Measurements from ENCODE around the gene TRPM4. TPM values are rescaled to one million over a fixed set of nuclear protein-coding genes. Genes with fewer than 3 reads are reported as not detected.

The TRPM4 gene
- total RNA-seq, 2 donors from 2014 or later: 244 to 291 TPM

DNA sequence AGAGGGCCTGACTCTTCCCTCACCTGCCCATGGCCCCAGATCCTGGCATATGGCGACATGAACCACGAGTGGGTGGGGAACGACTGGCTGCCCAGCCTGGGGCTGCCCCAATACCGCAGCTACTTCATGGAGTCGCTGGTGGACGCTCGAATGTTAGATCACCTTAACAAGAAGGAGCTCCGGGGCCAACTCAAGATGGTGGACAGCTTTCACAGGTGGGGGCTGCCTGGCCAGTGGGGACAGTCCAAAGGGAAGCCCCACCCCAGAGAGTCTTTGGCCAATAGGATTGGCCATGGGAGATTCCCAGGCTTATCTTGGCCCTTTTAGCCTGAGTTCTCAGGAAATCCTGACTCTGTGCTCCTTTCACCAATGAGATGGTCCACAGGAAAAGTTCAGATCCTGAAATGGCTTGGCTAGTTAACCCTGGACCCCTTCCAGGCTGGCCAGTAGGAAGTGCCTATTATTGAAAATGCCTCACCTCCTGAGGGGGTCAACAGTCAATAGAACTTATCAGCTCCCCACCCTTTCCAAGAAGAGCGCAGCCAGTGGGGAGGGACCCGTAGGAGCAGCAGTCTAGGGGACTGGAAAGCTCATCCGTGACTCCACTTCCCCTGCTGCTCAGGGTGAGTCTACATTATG, 9.4 kb upstream of the TRPM4 start:
- intact Hi-C loops (cut with DNase I, micrococcal nuclease): loop anchor here in 1 of 2 donors (5.0 kb wide), 1 partner anchor 51 kb away; no protein-coding TSS in a partner anchor

DNA sequence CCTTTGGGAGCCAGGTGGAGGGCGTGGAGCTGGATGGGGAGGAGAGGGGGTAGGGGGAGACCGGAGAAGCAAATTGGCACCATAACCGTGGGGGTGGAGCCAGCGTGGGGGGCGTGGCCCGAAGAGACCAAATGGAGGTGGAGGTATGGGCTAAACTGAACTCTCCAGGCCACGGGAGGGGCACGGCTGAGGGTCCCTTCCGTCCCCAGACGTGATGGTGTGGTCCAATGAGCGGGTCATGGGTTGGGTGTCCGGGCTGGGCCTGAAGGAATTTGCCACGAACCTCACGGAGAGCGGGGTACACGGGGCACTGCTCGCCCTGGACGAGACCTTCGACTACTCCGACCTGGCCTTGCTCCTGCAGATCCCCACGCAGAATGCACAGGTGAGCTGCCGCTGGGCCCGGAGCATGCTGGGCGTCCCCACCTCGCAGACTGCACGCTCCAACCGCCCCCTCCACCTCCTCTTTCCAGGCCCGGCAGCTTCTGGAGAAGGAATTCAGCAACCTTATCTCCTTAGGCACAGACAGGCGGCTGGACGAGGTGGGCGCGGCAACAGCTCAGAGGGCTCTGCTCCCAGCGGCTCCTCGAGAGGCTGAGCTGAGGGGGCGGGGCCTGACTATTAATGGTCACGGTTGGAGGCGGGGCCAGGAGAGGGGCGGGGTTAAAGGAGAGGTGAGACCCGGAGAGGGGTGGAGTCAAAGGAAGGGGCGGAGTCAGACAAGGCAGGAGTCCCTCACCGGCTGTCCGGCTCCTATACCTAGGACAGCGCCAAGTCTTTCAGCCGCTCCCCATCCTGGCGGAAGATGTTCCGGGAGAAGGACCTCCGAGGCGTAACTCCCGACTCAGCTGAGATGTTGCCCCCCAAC, 8.6 kb upstream of the TRPM4 start:
- DNase-seq (peak; percentile 99 to 100), ATAC-seq (peak; percentile 63)
- intact Hi-C loops (cut with DNase I, micrococcal nuclease): loop anchor here in 1 of 2 donors (5.0 kb wide), 1 partner anchor 52 kb away; no protein-coding TSS in a partner anchor

More for the DNA sequence above, 9.4 kb upstream of the TRPM4 start:
- DNase-seq (no peak), ATAC-seq (no peak)

DNA sequence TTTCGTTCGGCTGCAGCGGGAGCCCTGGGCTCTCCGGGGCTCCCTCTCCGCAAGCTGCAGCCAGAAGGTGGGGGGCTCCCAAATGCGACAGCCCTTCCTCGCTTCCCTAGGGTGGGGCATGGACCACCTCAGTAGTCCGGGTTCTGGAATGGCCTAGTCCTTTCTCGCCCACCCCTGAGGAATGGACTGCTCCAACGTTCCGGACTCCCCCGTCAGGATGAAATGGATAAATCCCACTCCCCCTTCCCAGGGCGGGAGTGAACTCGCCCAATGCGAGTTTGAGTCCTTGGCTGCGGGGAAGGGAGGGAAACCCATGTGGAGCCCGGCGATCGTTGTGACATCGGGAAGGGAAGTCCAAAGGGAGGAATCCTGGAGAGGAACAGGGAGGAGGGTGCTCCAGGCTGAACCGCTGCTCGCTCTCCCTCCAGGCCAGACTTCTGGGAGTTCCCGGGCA, 7.9 kb upstream of the TRPM4 start:
- DNase-seq: peak; percentile 59 to 67
- ATAC-seq: peak; percentile 3
- intact Hi-C loops (cut with DNase I, micrococcal nuclease): loop anchor here in 1 of 2 donors (5.0 kb wide), 1 partner anchor 52 kb away; no protein-coding TSS in a partner anchor

DNA sequence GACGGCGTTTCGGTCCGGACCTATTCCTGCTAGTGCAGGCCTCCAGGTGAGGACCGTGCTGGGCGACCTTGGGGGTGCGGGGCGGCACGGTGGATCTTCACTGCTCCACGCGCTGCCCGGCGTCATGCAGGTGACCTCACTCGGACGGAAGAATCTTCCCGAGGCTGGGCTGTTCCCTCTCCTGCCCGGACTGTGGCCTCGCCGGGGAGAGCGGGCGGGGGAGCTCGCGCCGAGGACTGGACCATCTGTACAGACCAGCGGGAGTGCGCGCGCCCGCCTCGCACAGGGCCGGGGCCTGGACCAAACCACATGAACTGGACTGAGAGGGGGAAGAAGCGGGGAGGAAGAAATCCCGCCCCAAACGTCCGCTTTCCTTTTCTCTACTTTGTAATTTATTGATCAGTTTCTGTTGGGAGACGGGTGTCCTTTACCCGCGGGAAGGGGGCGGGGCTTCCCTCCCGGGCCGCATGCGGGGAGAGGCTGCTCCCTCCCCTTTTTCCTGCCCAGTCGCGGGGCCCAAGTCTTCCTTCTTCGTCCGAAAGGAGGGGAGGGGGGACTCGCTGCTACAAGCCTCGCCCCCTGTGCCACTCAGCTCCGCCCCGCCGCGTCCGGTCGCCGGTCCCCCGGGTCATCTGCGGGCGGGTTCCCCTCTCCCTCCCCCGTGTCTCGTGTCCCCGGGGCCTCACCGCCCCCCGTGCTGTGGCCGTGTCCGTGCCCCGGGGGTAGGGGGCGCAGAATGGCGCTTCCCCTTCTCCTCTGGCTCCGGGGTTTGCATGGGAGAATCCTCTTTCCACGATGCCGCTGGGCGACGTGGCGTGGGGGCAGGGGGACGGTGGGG, 7.3 kb upstream of the TRPM4 start:
- intact Hi-C loops (cut with DNase I, micrococcal nuclease): no loop called here
- DNase-seq (peak; percentile 92 to 93), ATAC-seq (peak; percentile 63)

DNA sequence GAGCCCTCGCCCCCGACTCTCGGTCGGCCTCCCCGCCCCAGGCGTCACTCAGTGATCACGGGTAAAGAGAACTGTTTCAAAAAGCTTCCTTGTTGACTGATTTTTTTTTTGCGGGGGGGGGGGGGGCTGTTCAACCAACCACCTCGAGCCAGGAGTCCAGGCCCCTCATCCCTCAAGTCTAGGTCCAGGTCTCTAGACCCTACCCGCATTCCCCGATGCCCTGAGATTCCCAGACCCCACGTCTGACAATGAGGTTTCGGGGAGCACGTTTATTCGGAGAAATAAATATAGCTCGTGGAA, 6.7 kb upstream of the TRPM4 start:
- DNase-seq: no peak
- intact Hi-C loops (cut with DNase I, micrococcal nuclease): no loop called here
- ATAC-seq: no peak

DNA sequence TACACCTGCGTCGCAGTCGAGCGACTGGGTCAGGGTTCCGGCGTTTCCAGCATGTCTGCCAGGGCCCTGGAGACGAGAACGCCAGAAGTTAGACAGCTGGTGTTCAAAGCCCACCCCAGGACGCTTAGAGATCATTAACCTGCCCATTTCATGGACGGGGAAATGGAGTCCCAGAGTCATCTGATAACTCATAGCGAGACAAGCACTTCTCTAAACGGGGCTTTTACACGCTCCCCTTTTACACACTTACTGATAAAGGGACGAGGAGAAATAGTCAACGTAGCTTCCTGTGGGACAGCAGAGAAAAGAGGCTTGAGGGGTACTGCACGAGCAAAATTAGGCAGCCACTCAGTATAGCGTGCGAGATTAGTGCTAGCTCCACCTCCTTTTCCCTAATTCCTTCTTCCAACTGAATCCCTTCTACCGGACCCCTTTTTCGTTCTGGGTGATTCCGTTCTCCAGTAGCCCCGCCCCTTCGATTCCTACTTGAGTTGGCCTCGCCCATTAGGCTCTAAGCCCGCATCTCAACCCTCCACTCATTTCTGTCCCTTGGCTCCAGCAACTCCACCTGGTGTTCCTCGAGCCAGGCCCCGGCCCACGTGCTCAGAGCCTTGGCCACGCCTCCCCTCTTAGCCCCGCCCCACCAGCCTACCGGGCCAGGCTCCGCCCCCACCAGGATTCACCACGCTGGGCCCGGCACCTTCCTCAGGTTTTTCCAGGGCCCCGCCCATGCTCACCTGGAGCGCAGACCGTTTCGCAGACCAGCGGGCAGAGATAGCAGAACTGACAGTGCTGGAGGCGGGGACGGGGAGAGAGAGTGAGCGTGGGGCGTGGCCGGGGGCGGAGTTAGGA, 6.1 kb upstream of the TRPM4 start:
- intact Hi-C loops (cut with DNase I, micrococcal nuclease): no loop called here
- peak; percentile 65 for ATAC-seq
- peak; percentile 97 to 98 for DNase-seq

DNA sequence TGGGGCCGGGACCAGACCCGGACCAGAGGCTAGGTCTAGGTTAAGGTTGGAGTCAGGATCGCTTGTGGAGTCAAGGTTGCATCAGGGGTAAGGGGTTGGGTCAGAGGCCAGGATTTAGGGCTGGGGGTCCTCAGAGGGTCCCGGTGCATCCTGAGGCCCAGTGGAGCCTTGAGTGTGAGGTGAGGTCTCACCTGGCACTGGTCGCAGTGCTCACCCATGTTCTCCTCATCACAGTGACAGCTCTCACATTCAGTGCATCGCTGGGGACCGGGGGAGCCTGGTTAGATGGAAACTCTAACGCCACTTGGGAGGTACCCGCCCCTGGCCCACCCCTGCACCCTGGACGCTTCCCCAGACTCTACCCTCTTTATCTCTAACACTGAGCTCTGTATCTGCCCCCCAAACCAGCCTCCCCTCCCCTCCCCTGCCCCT, 5.5 kb upstream of the TRPM4 start:
- intact Hi-C loops (cut with DNase I, micrococcal nuclease): no loop called here
- DNase-seq: no peak
- no peak for ATAC-seq

DNA sequence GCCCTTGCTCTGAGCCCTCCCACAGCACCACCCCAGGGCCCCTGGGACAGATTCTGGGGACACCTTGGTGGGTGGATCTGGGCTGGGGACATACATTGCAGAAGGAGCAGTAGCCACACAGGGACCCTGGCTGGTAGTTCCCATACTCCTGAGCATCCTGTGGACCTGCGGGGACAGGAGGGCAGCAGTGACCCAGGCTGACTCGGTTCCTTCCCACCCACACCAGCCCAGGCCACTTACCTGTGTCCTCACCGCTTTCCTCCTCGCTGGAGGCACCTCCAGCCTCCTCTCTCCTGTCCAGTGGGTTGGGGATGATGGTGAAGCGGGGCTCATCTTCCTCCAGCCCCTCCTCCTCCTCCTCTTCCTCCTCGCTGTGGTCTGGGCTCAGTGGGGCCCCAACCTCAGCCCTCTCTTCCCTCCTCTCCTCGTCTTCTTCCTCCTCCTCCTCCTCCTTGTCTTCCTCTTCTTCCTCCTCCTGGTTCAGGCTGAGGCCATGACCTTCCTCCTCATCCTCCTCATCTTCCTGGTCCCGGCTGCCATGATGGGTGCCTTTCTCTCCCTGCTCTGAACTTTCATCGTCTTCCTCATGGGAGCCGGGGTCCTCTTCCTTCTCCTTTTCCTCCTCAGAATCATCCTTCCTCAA, 4.3 kb upstream of the TRPM4 start:
- ATAC-seq (no peak), DNase-seq (no peak)
- intact Hi-C loops (cut with DNase I, micrococcal nuclease): no loop called here

DNA sequence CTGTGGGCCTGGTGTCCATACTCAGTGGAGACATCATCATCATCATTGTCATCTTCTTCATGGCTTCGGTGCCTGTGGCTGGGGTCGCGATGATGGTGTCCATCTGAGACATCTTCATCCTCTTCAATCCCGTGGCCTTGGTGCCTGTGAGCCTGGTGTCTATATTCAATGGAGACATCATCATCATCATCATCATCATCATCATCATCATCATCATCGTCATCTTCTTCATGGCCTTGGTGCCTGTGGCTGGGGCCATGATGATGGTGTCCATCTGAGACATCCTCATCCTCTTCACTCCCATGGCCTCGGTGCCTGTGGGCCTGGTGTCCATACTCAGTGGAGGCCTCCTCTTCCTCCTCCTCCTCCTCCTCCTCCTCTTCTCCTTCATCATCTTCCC, 3.3 kb upstream of the TRPM4 start:
- intact Hi-C loops (cut with DNase I, micrococcal nuclease): no loop called here
- no peak for ATAC-seq
- no peak for DNase-seq

DNA sequence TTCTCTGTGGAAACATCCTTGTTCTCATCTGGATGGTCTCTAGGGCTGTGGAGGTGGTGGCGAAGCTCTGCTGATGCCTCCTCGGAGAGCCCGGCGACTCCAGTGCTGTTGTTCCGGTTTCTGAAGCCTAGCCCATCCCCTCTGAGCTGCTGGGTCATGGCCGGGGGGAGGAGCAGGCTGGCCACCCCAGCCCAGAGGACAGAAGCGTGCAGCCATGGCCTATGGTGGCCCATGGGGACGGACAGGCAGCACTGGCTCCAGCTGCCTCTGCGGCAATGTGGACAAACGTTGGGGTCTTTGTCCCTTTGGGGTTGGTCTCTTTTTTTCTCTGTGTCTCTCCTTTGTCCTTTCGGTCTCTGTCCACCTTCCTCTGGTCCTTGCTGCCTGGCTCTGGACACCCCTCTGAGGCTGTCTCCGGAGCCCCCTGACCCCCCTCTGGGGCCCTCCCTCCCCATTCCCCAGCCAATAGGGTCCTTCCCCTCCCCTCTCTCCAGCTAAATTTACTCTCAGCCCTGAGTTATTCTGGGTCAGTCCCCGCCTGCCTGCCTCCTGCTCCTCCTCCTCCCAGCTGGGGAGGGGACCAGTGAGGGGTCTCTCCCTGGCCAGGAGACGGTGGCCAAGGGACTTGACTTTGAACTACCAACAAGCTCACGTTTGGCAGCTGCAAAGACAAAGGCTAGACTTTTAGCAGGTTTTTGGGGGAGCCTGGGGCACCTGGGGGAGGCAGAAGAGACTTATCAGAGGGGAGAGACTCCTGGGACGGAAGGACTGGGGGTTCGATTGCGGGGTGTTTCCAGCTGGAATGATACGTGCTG, 2.4 kb upstream of the TRPM4 start, which contains the start of gene HRC:
HRC (minus strand) TSS at position 392 of the 815 bp plus-strand sequence; CDS start at position 233, 159 bp downstream.
- DNase-seq (no peak), ATAC-seq (no peak)
- intact Hi-C loops (cut with DNase I, micrococcal nuclease): no loop called here

DNA sequence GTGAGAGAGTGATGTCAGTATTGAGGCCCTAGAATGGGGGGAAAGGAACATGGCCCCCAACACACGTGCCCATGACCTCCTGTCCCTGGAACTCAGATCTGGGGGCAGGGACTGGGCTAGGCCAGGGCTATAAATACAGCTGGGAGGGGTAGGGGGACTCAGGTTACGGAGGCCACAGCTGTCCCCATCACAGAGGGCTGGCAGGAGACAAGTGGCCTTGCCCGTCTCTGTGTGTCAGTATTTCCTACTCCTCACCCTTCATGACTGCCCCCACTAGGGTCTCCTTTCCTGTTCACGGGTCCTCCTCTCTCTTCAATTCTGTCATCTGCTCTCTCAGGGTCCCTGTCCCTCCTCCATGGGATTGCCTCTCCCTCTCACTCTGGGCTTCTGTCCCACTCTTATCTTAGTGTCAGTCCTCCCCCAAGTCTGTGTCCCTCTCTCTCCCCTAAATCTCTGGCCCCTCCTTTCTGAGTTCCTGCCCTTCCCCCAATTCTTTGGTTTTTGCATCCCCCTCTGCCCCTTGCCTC, 1.7 kb upstream of the TRPM4 start:
- intact Hi-C loops (cut with DNase I, micrococcal nuclease): no loop called here
- ATAC-seq (no peak), DNase-seq (no peak)

DNA sequence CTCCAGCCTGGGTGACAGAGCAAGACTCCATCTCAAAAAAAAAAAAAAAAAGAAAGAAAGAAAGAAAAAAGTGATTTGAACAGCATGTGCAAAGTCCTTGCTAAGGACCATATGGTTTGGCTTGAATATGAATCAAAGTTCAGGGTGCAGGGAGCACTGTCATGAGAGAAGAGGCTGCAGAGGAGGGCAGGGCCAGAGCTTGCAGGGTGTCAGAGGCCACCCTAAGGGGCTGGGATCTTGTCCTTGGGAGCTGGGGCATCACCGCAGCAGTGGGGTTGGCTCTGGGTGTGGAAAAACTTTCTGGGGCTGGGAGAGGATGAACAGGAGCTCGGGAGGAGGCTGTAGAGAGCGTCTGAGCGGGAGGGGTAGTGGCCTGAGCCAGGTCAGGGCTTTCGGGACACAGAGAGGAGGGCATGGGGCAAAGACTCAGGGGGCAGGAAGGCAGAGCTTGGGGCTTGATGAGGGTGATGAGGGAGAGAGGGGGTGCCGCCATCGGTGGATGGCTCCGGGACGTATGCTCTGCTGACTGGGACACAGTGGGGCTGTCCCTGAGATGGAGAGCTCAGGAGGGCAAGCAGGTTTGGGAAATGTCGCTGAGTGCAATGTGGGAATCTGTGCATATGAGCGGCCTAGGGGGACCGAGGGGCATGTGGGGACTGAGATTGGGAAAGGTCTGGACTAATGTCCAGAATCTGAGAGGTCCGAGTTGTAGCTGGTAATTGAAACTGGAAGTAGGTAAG, 3.0 kb downstream of the TRPM4 start:
- DNase-seq (no peak), ATAC-seq (peak; percentile 12)
- intact Hi-C loops (cut with DNase I, micrococcal nuclease): no loop called here

DNA sequence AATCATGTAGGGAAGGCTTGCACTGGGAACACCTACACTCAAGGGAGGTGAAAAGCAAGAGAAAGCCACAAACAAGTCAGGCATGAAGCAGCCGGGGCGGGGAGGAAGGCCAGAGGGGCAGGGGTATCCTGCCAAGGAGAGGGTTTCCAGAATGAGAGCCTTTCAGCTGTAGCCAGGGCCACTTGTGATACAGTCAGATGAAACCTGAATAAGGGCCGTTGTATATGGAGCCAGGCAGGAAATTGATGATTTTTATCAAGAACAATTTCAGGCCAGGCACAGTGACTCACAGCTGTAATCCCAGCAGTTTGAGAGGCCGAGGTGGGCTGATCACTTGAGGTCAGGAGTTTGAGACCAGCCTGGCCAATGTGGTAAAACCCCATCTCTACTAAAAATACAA, 4.4 kb downstream of the TRPM4 start:
- intact Hi-C loops (cut with DNase I, micrococcal nuclease): no loop called here
- DNase-seq (no peak), ATAC-seq (no peak)

DNA sequence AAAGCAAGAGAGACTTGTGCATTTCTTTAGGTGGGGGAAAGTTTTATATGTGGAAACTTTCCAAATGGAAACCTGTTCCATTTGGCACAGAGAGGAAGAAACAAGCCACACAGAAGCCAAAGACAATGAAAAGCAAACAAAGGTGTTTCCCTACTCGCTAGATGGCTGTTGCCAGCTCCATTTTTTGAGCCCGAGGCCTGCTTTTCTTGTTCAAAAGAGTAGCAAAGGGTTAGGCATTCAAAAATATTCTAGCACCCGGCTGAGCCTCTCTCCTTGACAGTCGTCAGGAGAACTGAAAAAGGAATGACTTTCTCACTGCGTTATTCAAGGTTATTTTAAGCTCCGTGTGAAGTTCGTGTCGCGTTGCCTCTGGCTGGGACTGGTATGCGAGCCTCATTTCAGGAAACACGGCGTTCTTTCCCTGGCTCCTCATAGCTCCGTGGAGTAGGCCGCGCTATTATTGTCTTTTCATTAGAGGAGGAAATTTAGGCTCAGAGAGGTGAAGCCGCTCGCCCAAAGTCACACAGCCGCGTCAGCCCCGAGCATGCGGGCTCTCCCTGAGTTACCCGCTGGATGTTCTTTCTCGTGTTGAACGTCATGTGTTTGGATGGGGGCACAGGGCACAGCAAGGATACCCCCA, 7.6 kb downstream of the TRPM4 start:
- ATAC-seq: peak; percentile 58
- no peak for DNase-seq

DNA sequence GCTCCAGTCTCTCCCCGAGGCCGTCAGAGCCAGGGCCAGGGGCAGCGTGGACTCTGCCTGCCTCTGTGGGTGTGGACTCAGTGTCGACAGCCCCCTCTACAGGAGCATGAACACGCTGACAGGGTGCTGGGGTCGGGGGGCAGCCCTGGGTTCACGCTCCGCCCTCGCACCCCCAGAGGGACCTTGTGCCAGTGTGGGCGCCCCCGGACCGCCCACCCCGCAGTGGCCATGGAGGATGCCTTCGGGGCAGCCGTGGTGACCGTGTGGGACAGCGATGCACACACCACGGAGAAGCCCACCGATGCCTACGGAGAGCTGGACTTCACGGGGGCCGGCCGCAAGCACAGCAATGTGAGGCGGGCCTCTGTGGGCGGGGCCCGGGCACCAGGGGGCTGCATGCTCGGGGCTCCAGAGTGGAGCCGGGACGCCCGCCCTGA, 8.3 kb downstream of the TRPM4 start:
- ATAC-seq (peak; percentile 32), DNase-seq (peak; percentile 38 to 44)
- intact Hi-C loops (cut with DNase I, micrococcal nuclease): no loop called here

More for the DNA sequence above, 7.6 kb downstream of the TRPM4 start:
- intact Hi-C loops (cut with DNase I, micrococcal nuclease): no loop called here
